Naive B cell (primary cell): ENCODE measurements around the gene ZNF770. TPM values are rescaled to one million over a fixed set of nuclear protein-coding genes. Genes with fewer than 3 reads are reported as not detected.

Experiments used
- ATAC-seq, 2 donors: fragments of 150-1000 bp; cut with Tn5 transposase; 2 replicates each; pipeline ENCODE4 v1.10.0; 2021; ENCODE audit warnings: low read depth in 2 of 2, mild to moderate bottlenecking in 2 of 2, moderate library complexity in 2 of 2
- DNase-seq: peaks from one replicate; pipeline ENCODE4 v3.0.0; 2022
- H3K27ac Mint-ChIP-seq, 6 donors: one replicate each; pipeline ENCODE4 v1.8.0; 2020 to 2022; ENCODE audit warnings: mild to moderate bottlenecking in 6 of 6, mixed read lengths in 6 of 6, moderate library complexity in 5 of 6, inconsistent platforms in 2 of 6
- H3K27me3 Mint-ChIP-seq, 3 donors: one replicate each; pipeline ENCODE4 v1.8.0; 2021 to 2022; ENCODE audit warnings: mixed read lengths in 3 of 3, mild to moderate bottlenecking in 1 of 3
- H3K36me3 Mint-ChIP-seq, 2 donors: one replicate each; pipeline ENCODE4 v1.8.0; 2020 to 2022; ENCODE audit warnings: mixed read lengths in 2 of 2, inconsistent platforms in 1 of 2, mild to moderate bottlenecking in 1 of 2
- H3K4me1 Mint-ChIP-seq, 3 donors: one replicate each; pipeline ENCODE4 v1.8.0; 2020 to 2022; ENCODE audit warnings: mixed read lengths in 3 of 3, inconsistent platforms in 1 of 3, mild to moderate bottlenecking in 1 of 3, moderate library complexity in 1 of 3
- H3K4me3 Mint-ChIP-seq, 8 donors: one replicate each; pipeline ENCODE4 v1.8.0; 2020 to 2022; ENCODE audit warnings: mild to moderate bottlenecking in 8 of 8, mixed read lengths in 8 of 8, moderate library complexity in 8 of 8, inconsistent platforms in 2 of 8
- H3K9me3 Mint-ChIP-seq, 7 donors: one replicate each; pipeline ENCODE4 v1.8.0; 2020 to 2022; ENCODE audit warnings: mixed read lengths in 7 of 7, mild to moderate bottlenecking in 5 of 7, inconsistent platforms in 2 of 7, moderate library complexity in 1 of 7
- polyA plus RNA-seq, 6 donors: library from polyadenylated mRNA; unstranded; fragments of 300-500 nt; fragmentation: Illumina TruSeq; gene quantifications; one replicate each; pipeline ENCODE4 v1.2.3, GENCODE V29; 2021; ENCODE audit warnings: low read depth in 6 of 6

Gene ZNF770, protein sequence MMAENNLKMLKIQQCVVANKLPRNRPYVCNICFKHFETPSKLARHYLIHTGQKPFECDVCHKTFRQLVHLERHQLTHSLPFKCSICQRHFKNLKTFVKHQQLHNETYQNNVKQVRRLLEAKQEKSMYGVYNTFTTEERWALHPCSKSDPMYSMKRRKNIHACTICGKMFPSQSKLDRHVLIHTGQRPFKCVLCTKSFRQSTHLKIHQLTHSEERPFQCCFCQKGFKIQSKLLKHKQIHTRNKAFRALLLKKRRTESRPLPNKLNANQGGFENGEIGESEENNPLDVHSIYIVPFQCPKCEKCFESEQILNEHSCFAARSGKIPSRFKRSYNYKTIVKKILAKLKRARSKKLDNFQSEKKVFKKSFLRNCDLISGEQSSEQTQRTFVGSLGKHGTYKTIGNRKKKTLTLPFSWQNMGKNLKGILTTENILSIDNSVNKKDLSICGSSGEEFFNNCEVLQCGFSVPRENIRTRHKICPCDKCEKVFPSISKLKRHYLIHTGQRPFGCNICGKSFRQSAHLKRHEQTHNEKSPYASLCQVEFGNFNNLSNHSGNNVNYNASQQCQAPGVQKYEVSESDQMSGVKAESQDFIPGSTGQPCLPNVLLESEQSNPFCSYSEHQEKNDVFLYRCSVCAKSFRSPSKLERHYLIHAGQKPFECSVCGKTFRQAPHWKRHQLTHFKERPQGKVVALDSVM
- 100 to 1,000 TPM in 5 of 6 donors, 10 to 100 TPM in 1; 67.4 to 180 (median 148) TPM for polyA plus RNA-seq

DNA sequence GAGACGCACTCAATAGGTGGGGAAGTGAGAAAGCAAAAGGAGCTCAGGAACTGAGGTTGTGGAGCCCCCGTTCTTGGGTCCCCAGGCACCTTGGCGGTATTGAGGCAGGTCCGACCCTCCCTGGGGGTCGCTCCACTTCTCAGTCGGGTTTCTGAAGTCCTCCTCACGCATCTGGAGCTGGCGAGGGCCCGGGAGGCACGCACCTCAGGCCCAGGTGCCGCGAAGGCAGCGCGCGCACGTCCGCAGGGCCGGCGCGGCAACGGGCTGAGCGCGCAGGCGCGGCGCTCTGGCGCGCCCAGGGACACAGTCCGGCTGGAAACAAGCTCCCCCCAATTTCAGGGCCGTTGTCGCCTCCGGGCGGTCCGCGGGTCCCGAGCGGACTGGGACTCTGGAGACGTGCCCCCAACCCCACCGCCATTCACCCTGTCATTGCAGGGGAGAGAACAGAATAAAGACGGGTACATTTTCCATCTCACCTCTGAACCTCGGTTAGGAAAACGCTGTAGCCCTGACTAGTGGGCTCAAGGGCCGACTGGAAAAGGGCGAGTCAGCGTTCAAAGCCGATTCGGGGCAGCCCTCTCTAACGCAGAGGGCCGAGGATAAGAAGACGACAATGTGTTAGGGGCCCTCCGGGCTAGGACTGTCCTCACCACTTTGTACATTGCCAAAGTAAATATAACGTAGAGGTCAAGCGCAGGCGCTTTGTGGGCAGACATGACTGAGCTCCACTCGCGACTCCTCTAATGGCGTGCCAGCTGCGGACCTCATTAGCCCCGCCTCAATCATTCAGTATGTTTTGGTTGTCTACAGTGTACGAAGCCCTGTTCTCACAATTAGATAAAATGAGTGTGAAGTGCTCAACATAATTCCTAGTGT, at the start of gene ZNF770:
Gene ZNF770 (minus strand): TSS at position 261 of the 876 bp plus-strand sequence. CDS start 4,853 bp downstream, outside the sequence.
- Mint-ChIP-seq H3K27ac (peak within 1 kb of the TSS; percentile 96 to 99 (median 98)), H3K36me3 (no peaks in the 10 kb centered on the region), H3K9me3 (peaks cover 0 to 1% (median 0%) of the 10 kb centered on the region in 7 donors), H3K4me1 (peaks cover 15 to 39% (median 27%) of the 10 kb centered on the region in 3 donors), H3K27me3 (peaks cover 0 to 8% (median 0%) of the 10 kb centered on the region in 3 donors), H3K4me3 (peak within 1 kb of the TSS; percentile 97 to 99 (median 98))
- DNase-seq: peak; percentile 83
- peak; percentile 76 to 80 for ATAC-seq

DNA sequence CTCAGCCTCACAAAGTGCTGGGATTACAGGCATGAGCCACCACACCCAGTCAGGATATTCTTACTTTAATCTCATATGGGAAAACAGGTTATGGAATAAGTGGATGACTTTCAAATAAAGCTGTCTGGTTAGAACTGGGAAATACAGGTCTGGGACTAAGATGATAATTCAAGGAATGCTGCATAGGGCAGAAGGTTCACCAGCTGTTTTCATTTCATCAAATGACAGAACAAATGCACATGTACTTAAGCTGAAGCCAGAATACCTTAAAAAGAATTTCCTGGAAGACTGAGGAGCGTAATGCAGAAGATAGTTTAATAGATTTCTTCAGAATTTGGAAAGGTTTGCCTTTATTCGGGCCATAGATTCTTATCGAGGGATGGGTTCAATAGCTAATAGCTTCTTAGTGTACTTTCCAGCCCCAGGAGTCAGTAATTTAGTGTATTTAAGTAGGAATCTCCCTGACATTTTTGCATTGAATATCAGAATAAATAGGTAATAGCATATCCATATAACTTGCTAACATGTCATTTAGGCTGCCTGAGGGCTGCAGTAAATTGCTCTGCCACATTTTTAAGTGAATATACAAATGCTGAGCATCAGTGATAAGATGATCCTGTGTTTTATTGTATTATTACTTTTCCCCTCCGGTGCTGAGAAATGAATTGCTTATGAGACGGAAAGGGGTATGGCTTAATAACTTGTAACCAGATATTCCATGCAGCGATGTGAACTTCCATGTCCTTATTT, 40.3 kb upstream of the ZNF770 start:
- Mint-ChIP-seq H3K27ac (peak overlapping the region in 1 of 6 donors; percentile 50), H3K4me1 (no peaks in the 10 kb centered on the region), H3K36me3 (no peaks in the 10 kb centered on the region), H3K9me3 (no peaks in the 10 kb centered on the region), H3K27me3 (peaks cover 0 to 2% (median 0%) of the 10 kb centered on the region in 3 donors), H3K4me3 (no peak overlapping the region)
- DNase-seq (no peak), ATAC-seq (no peak)

DNA sequence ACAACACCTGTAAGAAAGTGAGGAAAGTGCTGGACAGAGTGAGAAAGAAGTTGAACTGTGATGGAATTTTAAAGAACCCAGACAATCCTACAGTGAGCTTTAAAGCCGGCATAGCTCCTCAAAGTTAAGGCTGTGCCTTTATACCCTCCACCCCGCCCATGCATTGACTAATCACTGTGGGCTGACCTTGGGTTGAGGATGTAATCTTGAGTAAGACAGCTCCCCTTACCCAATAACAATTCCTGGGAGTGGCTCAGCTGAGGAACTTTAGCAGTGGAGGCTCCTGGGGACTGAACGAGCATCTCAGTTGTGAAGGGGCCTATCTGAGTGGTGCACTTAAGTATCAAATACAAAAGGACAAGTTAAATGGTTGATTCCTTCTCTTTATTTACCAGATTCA, 35.7 kb upstream of the ZNF770 start:
- H3K9me3 Mint-ChIP-seq: peaks cover 0 to 2% (median 0%) of the 10 kb centered on the region in 7 donors
- no peak for DNase-seq
- H3K36me3 Mint-ChIP-seq: no peaks in the 10 kb centered on the region
- peaks cover 10 to 20% (median 13%) of the 10 kb centered on the region in 3 donors for H3K27me3 Mint-ChIP-seq
- H3K4me3 Mint-ChIP-seq: no peak overlapping the region
- no peak overlapping the region for H3K27ac Mint-ChIP-seq
- no peaks in the 10 kb centered on the region for H3K4me1 Mint-ChIP-seq
- ATAC-seq: no peak

DNA sequence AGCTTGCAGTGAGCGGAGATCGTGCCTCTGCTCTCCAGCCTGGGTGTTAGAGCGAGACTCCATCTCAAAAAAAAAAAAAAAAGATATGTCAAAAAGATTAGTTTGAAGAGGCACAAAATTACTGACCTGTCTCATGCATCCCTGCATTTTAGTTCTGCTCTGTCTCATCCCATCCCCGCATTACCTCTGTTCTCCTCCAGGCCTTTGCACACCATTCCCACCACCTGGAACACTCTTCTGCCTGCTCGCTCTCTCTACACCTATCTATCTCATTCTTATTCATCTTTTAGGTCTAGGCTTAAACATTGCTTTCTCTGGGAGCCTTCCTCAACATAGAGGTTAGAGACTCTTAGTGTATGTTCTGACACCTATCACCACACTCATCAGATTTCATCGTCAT, 32.9 kb upstream of the ZNF770 start:
- ATAC-seq: no peak

DNA sequence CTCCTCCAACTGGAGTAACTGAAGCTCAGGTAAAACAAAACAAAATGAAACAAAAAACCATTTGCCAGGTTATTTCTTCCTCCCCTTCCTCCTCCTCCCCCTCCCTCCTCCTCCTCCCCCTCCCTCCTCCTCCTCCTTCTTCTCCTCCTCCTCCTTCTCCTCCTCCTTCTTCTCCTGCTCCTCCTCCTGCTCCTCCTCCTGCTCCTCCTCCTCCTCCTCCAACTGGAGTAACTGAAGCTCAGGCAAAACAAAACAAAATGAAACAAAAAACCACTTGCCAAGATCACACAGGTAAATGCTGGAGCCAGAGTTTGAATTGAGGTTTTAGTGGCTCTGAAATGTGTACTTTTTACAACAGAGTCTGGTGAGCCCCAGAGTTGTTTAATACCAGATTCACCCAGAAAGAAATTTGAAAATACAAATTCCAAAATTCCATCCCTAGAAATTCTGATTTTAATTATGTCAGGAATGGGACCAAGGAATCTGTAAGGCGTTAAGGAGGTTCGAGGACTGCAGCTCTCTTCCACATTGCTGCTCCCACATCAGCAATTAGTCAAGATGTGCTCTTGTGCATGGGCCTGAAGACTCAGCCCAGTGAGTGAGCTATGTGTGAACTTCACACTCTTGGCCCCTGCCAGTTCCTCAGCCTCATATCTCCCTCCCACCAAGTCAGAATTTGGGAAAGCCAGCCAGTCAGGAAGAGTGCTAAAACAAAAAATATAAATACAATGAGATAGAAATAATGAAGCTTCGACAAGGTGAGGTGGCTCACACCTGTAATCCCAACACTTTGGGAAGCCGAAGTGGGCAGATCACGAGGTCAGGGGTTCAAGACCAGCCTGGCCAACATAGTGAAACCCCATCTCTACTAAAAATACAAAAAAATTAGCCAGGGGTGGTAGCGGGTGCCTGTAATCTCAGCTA, 31.6 kb upstream of the ZNF770 start:
- Mint-ChIP-seq H3K9me3 (peaks cover 0 to 2% (median 0%) of the 10 kb centered on the region in 7 donors), H3K36me3 (no peaks in the 10 kb centered on the region), H3K27ac (no peak overlapping the region), H3K4me3 (no peak overlapping the region), H3K27me3 (peaks cover 15 to 36% (median 19%) of the 10 kb centered on the region in 3 donors), H3K4me1 (no peaks in the 10 kb centered on the region)
- ATAC-seq (no peak), DNase-seq (no peak)

More for the DNA sequence above, 32.9 kb upstream of the ZNF770 start:
- no peaks in the 10 kb centered on the region for H3K36me3 Mint-ChIP-seq
- peaks cover 13 to 27% (median 15%) of the 10 kb centered on the region in 3 donors for H3K27me3 Mint-ChIP-seq
- DNase-seq: no peak
- H3K4me3 Mint-ChIP-seq: no peak overlapping the region
- H3K9me3 Mint-ChIP-seq: peaks cover 0 to 2% (median 0%) of the 10 kb centered on the region in 7 donors
- H3K4me1 Mint-ChIP-seq: no peaks in the 10 kb centered on the region
- no peak overlapping the region for H3K27ac Mint-ChIP-seq

DNA sequence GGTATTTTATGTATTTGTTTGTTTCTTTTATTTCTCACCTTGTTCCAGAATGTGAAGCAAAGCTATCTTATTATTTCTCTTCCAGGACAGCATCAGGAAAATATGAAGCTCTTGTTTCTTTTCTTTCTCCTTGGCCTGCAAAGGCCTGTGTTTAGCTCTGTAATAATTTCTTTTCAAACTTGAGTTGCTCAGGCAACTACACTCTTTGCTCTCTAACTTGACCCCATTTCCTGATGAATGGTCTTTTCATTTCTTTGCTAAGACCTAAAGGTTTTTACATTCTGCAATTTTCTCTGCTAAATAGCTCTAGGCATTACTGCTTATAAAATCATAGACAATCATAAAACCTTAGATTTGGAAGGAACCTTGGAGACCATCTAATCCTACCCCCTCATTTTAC, 26.2 kb upstream of the ZNF770 start:
- H3K27me3 Mint-ChIP-seq: peaks cover 10 to 19% (median 16%) of the 10 kb centered on the region in 3 donors
- H3K4me1 Mint-ChIP-seq: no peaks in the 10 kb centered on the region
- no peak overlapping the region for H3K4me3 Mint-ChIP-seq
- H3K36me3 Mint-ChIP-seq: no peaks in the 10 kb centered on the region
- ATAC-seq (no peak), DNase-seq (no peak)
- H3K9me3 Mint-ChIP-seq: no peaks in the 10 kb centered on the region
- no peak overlapping the region for H3K27ac Mint-ChIP-seq

DNA sequence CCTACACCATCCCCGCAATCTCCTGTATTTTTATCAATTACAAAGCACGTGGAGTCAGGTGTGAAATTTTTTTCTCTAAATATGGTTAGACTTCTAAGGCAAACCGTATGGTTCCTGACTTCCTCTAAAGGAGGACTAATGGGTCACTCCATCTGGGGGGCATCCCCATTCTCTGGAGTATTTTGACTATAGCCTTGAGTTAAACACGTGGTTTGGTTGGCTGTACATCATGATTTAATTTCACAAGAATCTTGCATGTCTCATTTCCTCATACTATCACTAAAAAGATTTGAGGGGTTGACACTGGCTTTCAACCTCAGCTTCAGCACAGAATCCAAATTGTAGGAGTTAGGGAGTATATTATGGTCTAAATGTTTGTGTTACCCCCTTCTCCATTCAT, 25.3 kb upstream of the ZNF770 start:
- no peaks in the 10 kb centered on the region for H3K9me3 Mint-ChIP-seq
- no peak overlapping the region for H3K27ac Mint-ChIP-seq
- peaks cover 10 to 19% (median 16%) of the 10 kb centered on the region in 3 donors for H3K27me3 Mint-ChIP-seq
- DNase-seq (no peak), ATAC-seq (no peak)
- no peaks in the 10 kb centered on the region for H3K4me1 Mint-ChIP-seq
- H3K4me3 Mint-ChIP-seq: no peak overlapping the region
- no peaks in the 10 kb centered on the region for H3K36me3 Mint-ChIP-seq

DNA sequence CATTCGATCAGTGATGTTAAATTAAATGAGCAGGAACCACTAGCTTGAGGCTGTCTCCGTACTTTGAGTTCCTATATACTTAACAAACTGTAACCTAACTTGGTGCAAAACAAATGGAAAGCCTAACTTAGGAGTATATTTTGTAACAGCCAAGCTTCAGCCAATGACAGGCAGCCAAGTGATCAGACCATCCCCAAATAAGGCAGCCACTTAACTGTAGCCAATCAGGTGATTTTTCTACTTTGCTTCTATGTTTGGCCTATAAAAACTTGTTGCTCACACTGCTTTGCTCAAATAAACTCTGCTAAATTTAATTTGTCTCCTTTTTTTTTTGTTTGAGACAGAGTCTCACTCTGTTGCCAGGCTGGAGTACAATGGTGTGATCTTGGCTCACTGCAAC, 19.3 kb upstream of the ZNF770 start:
- no peaks in the 10 kb centered on the region for H3K9me3 Mint-ChIP-seq
- no peak overlapping the region for H3K27ac Mint-ChIP-seq
- ATAC-seq (no peak), DNase-seq (no peak)
- no peaks in the 10 kb centered on the region for H3K36me3 Mint-ChIP-seq
- H3K4me3 Mint-ChIP-seq: no peak overlapping the region
- no peaks in the 10 kb centered on the region for H3K4me1 Mint-ChIP-seq
- peaks cover 0 to 15% (median 10%) of the 10 kb centered on the region in 3 donors for H3K27me3 Mint-ChIP-seq

DNA sequence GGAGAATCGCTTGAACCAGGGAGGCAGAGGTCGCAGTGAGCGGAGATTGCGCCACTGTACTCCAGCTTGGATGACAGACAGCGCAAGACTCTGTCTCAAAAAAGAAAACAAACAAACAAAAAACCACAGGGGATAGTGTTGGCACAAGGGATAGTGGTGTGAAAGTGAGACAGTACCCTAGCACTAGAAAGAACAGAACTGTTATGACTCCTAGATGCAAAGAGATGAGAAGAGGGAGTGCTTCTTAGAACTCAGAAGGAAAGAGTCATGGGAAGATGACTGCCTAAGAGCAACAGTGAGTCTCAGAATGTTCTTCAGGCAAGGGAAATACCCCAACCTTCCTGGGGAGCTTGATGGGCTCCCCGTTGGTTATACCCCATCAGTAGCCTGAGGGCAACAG, 17.8 kb upstream of the ZNF770 start:
- H3K27ac Mint-ChIP-seq: no peak overlapping the region
- H3K4me1 Mint-ChIP-seq: no peaks in the 10 kb centered on the region
- no peaks in the 10 kb centered on the region for H3K9me3 Mint-ChIP-seq
- no peaks in the 10 kb centered on the region for H3K36me3 Mint-ChIP-seq
- no peak for DNase-seq
- no peak for ATAC-seq
- H3K27me3 Mint-ChIP-seq: peaks cover 0 to 14% (median 10%) of the 10 kb centered on the region in 3 donors
- no peak overlapping the region for H3K4me3 Mint-ChIP-seq

DNA sequence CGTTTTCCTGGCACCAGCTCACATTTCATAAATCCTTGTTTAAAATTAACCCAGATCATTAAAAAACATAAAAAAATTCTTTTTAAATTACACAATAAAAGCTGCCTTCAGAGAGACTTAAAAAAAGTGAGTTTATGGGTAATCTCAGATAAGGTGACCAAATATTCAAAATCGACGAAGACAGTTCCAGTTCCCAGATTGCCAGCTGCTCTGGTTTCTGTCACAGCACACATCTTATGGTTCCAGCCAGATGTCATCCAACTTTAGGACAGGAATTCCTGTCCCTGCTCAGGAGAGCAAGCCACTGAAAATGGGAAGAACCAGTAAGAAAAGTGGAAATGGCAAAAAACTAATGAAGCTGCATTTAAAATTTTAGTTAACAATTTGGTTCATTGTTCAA, 15.8 kb upstream of the ZNF770 start:
- ATAC-seq (no peak), DNase-seq (no peak)
- H3K4me1 Mint-ChIP-seq: no peaks in the 10 kb centered on the region
- no peak overlapping the region for H3K27ac Mint-ChIP-seq
- peaks cover 2 to 18% (median 10%) of the 10 kb centered on the region in 3 donors for H3K27me3 Mint-ChIP-seq
- H3K36me3 Mint-ChIP-seq: no peaks in the 10 kb centered on the region
- H3K9me3 Mint-ChIP-seq: no peaks in the 10 kb centered on the region
- no peak overlapping the region for H3K4me3 Mint-ChIP-seq

DNA sequence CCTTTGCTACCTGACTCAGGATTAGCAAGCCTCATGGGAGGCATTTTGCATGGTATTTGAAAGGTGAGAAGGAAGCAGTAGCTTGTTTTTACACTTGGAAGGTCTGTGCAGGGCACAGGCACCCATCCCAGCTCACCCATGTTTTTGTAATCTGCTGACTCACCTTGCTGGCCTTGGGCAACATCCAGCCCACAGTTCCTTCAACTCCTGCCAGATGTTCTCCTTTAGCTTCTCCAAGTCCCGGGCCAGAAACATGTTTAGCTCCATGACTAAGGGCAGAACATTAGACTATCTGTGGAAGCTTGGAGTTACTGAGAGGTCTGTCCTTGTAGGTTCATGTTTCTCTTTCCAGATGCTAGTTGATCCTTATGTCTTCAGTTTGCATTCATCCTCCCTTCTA, 12.4 kb upstream of the ZNF770 start:
- H3K4me3 Mint-ChIP-seq: no peak overlapping the region
- H3K9me3 Mint-ChIP-seq: no peaks in the 10 kb centered on the region
- peaks cover 8 to 28% (median 12%) of the 10 kb centered on the region in 3 donors for H3K27me3 Mint-ChIP-seq
- no peak overlapping the region for H3K27ac Mint-ChIP-seq
- H3K4me1 Mint-ChIP-seq: no peaks in the 10 kb centered on the region
- ATAC-seq: no peak
- no peaks in the 10 kb centered on the region for H3K36me3 Mint-ChIP-seq
- no peak for DNase-seq

DNA sequence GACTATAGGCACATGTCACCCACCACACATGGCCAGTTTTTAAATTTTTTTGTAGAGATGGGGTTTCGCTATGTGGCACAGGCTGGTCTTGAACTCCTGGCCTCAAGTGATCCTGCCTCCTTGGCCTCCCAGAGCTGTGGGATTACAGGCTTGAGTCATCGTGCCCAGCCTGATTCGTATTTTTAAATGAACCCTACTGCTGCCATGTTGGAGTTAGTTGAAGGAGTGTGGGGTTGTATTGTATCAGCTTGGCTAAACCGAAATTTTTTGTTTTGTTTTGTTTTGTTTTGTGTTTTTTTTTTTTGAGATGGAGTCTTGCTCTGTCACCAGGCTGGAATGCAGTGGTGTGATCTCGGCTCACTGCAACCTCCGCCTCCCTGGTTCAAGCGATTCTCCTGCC, 11.8 kb upstream of the ZNF770 start:
- Mint-ChIP-seq H3K36me3 (no peaks in the 10 kb centered on the region), H3K9me3 (no peaks in the 10 kb centered on the region), H3K27me3 (peaks cover 11 to 26% (median 12%) of the 10 kb centered on the region in 3 donors), H3K4me1 (no peaks in the 10 kb centered on the region), H3K27ac (no peak overlapping the region), H3K4me3 (no peak overlapping the region)
- DNase-seq: no peak
- no peak for ATAC-seq
